Mesenchymal stem cell (in vitro differentiated cells and primary cell): ENCODE measurements around the gene MSI2.

Experiments
- DNase-seq: peaks from one replicate; pipeline ENCODE4 v3.0.0-alpha.2; 2013
- H2AFZ ChIP-seq: one replicate; pipeline ENCODE4 v1.6.1; 2013; ENCODE audit warnings: low read depth, mild to moderate bottlenecking, control low read depth, inconsistent platforms, low read length, moderate library complexity
- H2AK5ac ChIP-seq: 2 replicates; pipeline ENCODE4 v1.6.1; 2013; ENCODE audit warnings: low read length, moderate library complexity, mild to moderate bottlenecking, inconsistent platforms; ENCODE audit not compliant: severe bottlenecking
- H2BK120ac ChIP-seq: one replicate; pipeline ENCODE4 v1.6.1; 2013; ENCODE audit warnings: low read depth, mild to moderate bottlenecking, inconsistent platforms, low read length, moderate library complexity
- H2BK12ac ChIP-seq, 2 experiments: one replicate each; pipeline ENCODE4 v1.6.1; 2013; ENCODE audit warnings: inconsistent platforms in 2 of 2, low read length in 2 of 2, mild to moderate bottlenecking in 2 of 2, moderate library complexity in 2 of 2, control low read depth in 1 of 2
- H2BK15ac ChIP-seq: one replicate; pipeline ENCODE4 v1.6.1; 2013; ENCODE audit warnings: mild to moderate bottlenecking, low read depth, inconsistent platforms; ENCODE audit not compliant: poor library complexity, severe bottlenecking
- H2BK5ac ChIP-seq: 2 replicates; pipeline ENCODE4 v1.6.1; 2013; ENCODE audit warnings: low read depth, mild to moderate bottlenecking, low read length, control low read depth, inconsistent platforms; ENCODE audit not compliant: poor library complexity, severe bottlenecking
- H3K14ac ChIP-seq, 2 experiments: one replicate each; pipeline ENCODE4 v1.6.1; 2013; ENCODE audit warnings: inconsistent platforms in 2 of 2, low read length in 2 of 2, control low read depth in 1 of 2, mild to moderate bottlenecking in 1 of 2, moderate library complexity in 1 of 2
- H3K18ac ChIP-seq, 2 experiments: one replicate each; pipeline ENCODE4 v1.6.1; 2013; ENCODE audit warnings: inconsistent platforms in 2 of 2, low read length in 2 of 2, control low read depth in 1 of 2, low read depth in 1 of 2, mild to moderate bottlenecking in 1 of 2
- H3K23ac ChIP-seq, 2 experiments: one replicate each; pipeline ENCODE4 v1.6.1; 2013; ENCODE audit warnings: inconsistent platforms in 2 of 2, low read length in 2 of 2, mild to moderate bottlenecking in 2 of 2, moderate library complexity in 2 of 2, control low read depth in 1 of 2
- H3K27ac ChIP-seq: 2 replicates; pipeline ENCODE4 v1.5.1; 2013; ENCODE audit warnings: mild to moderate bottlenecking, moderate library complexity, low read length, control low read depth, inconsistent platforms; ENCODE audit not compliant: poor library complexity, severe bottlenecking
- H3K27me3 ChIP-seq, 2 experiments: 2 replicates each; pipeline versions ENCODE4 v1.6.1 to v1.7.0; 2013; ENCODE audit warnings: low read length in 2 of 2, mild to moderate bottlenecking in 2 of 2, moderate library complexity in 2 of 2, control low read depth in 1 of 2, inconsistent platforms in 1 of 2; ENCODE audit not compliant: control insufficient read depth in 1 of 2, insufficient read depth in 1 of 2
- H3K36me3 ChIP-seq, 2 experiments: 2 replicates each; pipeline versions ENCODE4 v1.6.1 to v1.7.0; 2013; ENCODE audit warnings: low read length in 2 of 2, control low read depth in 1 of 2, inconsistent platforms in 1 of 2, low read depth in 1 of 2, mild to moderate bottlenecking in 1 of 2; ENCODE audit not compliant: insufficient read depth in 2 of 2, control insufficient read depth in 1 of 2
- H3K4ac ChIP-seq, 2 experiments: one replicate each; pipeline ENCODE4 v1.6.1; 2013; ENCODE audit warnings: inconsistent platforms in 2 of 2, low read length in 2 of 2, mild to moderate bottlenecking in 2 of 2, moderate library complexity in 2 of 2, control low read depth in 1 of 2, low read depth in 1 of 2
- H3K4me1 ChIP-seq: 2 replicates; pipeline ENCODE4 v1.6.1; 2013; ENCODE audit warnings: low read depth, low read length, control low read depth; ENCODE audit not compliant: control insufficient read depth, insufficient read depth
- H3K4me2 ChIP-seq: 2 replicates; pipeline ENCODE4 v1.6.1; 2013; ENCODE audit warnings: low read length, mild to moderate bottlenecking, inconsistent platforms; ENCODE audit not compliant: poor library complexity, severe bottlenecking
- H3K4me3 ChIP-seq, 2 experiments: 2 replicates each; pipeline versions ENCODE4 v1.5.1 to v1.7.0; 2013; ENCODE audit warnings: low read length in 2 of 2, mild to moderate bottlenecking in 2 of 2, control low read depth in 1 of 2, low read depth in 1 of 2; ENCODE audit not compliant: insufficient read depth in 1 of 2
- H3K79me1 ChIP-seq: replicated peaks from 2 replicates; pipeline ENCODE4 v1.6.1; 2013; ENCODE audit warnings: mild to moderate bottlenecking, control low read depth, low read length, inconsistent platforms; ENCODE audit not compliant: poor library complexity, severe bottlenecking
- H3K9ac ChIP-seq: 2 replicates; pipeline ENCODE4 v1.7.0; 2013; ENCODE audit warnings: mild to moderate bottlenecking, low read length, moderate library complexity
- H3K9me3 ChIP-seq: 2 replicates; pipeline ENCODE4 v1.7.0; 2013; ENCODE audit warnings: mild to moderate bottlenecking, low read length; ENCODE audit not compliant: control insufficient read depth
- H4K8ac ChIP-seq: one replicate; pipeline ENCODE4 v1.6.1; 2013; ENCODE audit warnings: inconsistent platforms, mild to moderate bottlenecking, low read length, moderate library complexity
- H4K91ac ChIP-seq: one replicate; pipeline ENCODE4 v1.6.1; 2013; ENCODE audit warnings: mild to moderate bottlenecking, low read length, inconsistent platforms
- WGBS: methylation state at CpG from one replicate; pipeline ENCODE4 v1.1.7; 2013; ENCODE audit warnings: mixed read lengths; 5-methylcytosine and 5-hydroxymethylcytosine counted together

Gene MSI2

DNA sequence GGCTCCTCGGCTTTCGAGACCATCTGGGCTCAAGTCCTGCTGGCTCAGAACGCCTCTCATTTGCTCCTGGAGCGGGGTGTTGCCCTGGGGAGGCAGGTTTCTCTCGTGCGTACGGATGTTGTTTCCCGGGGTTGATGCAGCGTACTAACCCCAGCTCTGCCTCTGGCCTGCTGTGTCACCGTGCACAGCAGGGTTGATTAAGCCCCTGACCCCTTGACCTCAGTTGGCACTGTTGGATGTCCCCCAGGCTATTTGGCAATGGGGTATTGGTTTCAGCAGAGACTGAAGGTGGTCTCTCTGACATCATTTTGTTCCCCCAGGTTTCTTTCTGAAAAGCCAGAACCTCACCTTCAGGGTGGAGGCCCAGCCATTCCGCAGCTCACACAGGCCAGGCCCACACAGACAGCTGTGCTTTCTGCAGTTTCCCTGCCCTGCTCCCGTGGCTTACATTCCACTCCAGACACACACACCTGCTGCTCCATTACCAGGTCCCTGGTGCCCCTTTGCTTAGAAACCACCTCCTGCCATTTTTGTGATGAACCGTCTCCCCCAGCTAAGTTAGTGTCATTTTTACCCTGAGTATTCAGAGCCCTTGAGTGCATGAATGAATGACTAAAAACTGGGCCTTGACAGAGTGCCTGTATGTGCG lies 255.3 kb downstream of the MSI2 start:
- no peak overlapping the region for H3K14ac ChIP-seq
- 91% methylated on average over 14 of the region's 14 CpGs for WGBS

DNA sequence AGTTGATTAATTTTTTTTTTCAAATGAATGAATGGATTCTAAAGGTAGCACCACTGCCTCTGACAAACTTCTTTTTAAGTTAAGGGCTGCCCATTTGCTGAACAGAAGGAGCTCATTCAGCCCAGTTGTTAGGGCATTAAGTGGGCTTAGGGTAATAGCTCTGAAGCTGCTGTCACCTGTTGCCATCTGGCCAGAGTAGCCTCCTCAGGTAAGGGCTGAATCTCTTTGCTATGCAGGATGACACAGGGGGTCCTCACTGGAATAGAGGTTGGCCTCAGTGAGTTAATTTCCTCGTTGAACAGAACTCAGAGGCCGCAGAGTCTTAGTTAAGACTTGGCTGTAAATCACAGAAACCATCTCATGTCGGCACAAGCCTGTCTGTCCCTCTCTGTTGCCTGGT lies 255.9 kb downstream of the MSI2 start:
- WGBS, result 23% methylated on average over 3 of the region's 3 CpGs
- H2BK15ac ChIP-seq, result no peak overlapping the region
- no peak overlapping the region for H3K9ac ChIP-seq

More for the DNA sequence above, 255.3 kb downstream of the MSI2 start:
- H2BK120ac ChIP-seq, result no peak overlapping the region
- H2BK12ac ChIP-seq, result no peak overlapping the region
- H2AK5ac ChIP-seq, result no peak overlapping the region
- H2AFZ ChIP-seq, result no peak overlapping the region
- no peak overlapping the region for H3K23ac ChIP-seq
- H2BK5ac ChIP-seq, result no peak overlapping the region
- peaks cover 0 to 2% of the 10 kb centered on the region in 2 experiments for H3K36me3 ChIP-seq
- no peak overlapping the region for H3K4me2 ChIP-seq
- no peak overlapping the region for H3K4ac ChIP-seq
- H4K8ac ChIP-seq, result no peak overlapping the region
- no peak overlapping the region for H3K18ac ChIP-seq
- H3K4me1 ChIP-seq, result peaks cover 8% of the 10 kb centered on the region
- no peak for DNase-seq
- no peak overlapping the region for H4K91ac ChIP-seq
- no peak overlapping the region for H2BK15ac ChIP-seq
- no peaks in the 10 kb centered on the region for H3K9me3 ChIP-seq
- peaks cover 39% of the 10 kb centered on the region for H3K79me1 ChIP-seq
- no peak overlapping the region for H3K9ac ChIP-seq
- no peak overlapping the region for H3K4me3 ChIP-seq
- peaks cover 0 to 20% of the 10 kb centered on the region in 2 experiments for H3K27me3 ChIP-seq
- H3K27ac ChIP-seq, result no peak overlapping the region

DNA sequence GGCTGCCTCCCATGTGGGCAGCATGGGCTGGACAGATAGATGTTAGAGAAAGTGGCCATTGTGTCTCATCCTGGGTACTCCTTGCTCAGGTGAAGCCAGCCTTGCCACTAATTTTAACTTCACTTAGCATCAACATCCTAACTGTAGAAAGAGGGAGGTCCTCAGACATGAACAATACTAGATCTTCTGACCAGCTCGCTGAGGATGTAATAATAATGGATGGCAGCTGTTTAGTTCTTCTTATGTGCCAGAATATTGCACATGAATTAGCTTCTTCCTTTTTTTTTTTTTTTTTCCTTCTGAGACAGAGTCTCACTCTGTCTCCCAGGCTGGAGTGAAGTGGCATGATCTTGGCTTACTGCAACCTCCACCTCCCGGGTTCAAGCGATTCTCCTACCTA lies 256.4 kb downstream of the MSI2 start:
- no peak overlapping the region for H2AK5ac ChIP-seq
- peaks cover 47% of the 10 kb centered on the region for H3K79me1 ChIP-seq
- H3K18ac ChIP-seq, result peak overlapping the region; percentile 4 to 45
- H3K23ac ChIP-seq, result no peak overlapping the region
- peak overlapping the region; percentile 87 for H4K91ac ChIP-seq
- H3K27ac ChIP-seq, result no peak overlapping the region
- no peak overlapping the region for H3K9ac ChIP-seq
- no peaks in the 10 kb centered on the region for H3K9me3 ChIP-seq
- no peak overlapping the region for H2BK15ac ChIP-seq
- H3K4me3 ChIP-seq, result no peak overlapping the region
- H3K4ac ChIP-seq, result no peak overlapping the region
- H3K4me1 ChIP-seq, result peaks cover 13% of the 10 kb centered on the region
- H3K36me3 ChIP-seq, result peaks cover 0 to 2% of the 10 kb centered on the region in 2 experiments
- H3K27me3 ChIP-seq, result peaks cover 0 to 22% of the 10 kb centered on the region in 2 experiments
- WGBS, result 97% methylated on average over 2 of the region's 3 CpGs
- H3K4me2 ChIP-seq, result no peak overlapping the region
- H2BK120ac ChIP-seq, result no peak overlapping the region
- H2AFZ ChIP-seq, result no peak overlapping the region
- H4K8ac ChIP-seq, result peak overlapping the region; percentile 52
- H2BK12ac ChIP-seq, result peak overlapping the region; percentile 4 to 95
- no peak for DNase-seq
- no peak overlapping the region for H3K14ac ChIP-seq
- no peak overlapping the region for H2BK5ac ChIP-seq

More for the DNA sequence above, 255.9 kb downstream of the MSI2 start:
- Histone ChIP-seq H4K8ac (peak overlapping the region; percentile 52), H2BK5ac (no peak overlapping the region), H3K4me2 (no peak overlapping the region), H3K14ac (no peak overlapping the region), H2AFZ (no peak overlapping the region), H3K27me3 (peaks cover 0 to 22% of the 10 kb centered on the region in 2 experiments), H2BK12ac (peak overlapping the region; percentile 4 to 95), H2AK5ac (no peak overlapping the region), H3K18ac (peak overlapping the region; percentile 4 to 45), H3K4me1 (peaks cover 9% of the 10 kb centered on the region), H3K4ac (no peak overlapping the region), H3K4me3 (no peak overlapping the region), H3K79me1 (peaks cover 42% of the 10 kb centered on the region), H3K36me3 (peaks cover 0 to 2% of the 10 kb centered on the region in 2 experiments), H3K9me3 (no peaks in the 10 kb centered on the region), H3K23ac (no peak overlapping the region), H2BK120ac (no peak overlapping the region), H3K27ac (no peak overlapping the region), H4K91ac (peak overlapping the region; percentile 87)
- DNase-seq, result no peak

DNA sequence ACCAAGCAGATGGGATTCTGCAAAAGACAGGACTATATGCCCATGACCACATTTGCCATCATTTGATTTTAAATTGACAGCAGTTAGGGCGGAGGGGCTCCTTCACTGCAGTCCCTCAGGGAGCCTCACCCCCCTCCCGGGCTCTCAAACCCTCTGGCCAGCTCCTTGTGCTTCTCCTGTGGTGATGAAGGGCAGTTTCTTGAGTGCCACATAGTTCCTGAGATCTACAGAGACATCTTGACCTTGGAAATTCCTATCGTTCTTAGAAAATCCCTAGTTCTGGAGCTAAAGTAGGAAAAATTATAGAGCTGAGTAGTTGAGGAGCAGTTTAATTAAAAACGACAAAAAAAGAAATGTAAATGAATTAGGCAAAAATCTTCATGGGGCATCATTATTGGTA lies 257.2 kb downstream of the MSI2 start:
- Histone ChIP-seq H3K14ac (no peak overlapping the region), H2AK5ac (no peak overlapping the region)

More for the DNA sequence above, 257.2 kb downstream of the MSI2 start:
- H3K79me1 ChIP-seq, result peaks cover 44% of the 10 kb centered on the region
- H3K27ac ChIP-seq, result no peak overlapping the region
- H3K9me3 ChIP-seq, result no peaks in the 10 kb centered on the region
- H2BK5ac ChIP-seq, result no peak overlapping the region
- whole genome bisulfite sequencing, result 70% methylated on average over 4 of the region's 4 CpGs
- H4K91ac ChIP-seq, result no peak overlapping the region
- peaks cover 0 to 18% of the 10 kb centered on the region in 2 experiments for H3K27me3 ChIP-seq
- no peak overlapping the region for H3K4me3 ChIP-seq
- no peak overlapping the region for H3K4ac ChIP-seq
- H3K36me3 ChIP-seq, result peaks cover 0 to 2% of the 10 kb centered on the region in 2 experiments
- H2BK15ac ChIP-seq, result no peak overlapping the region
- H4K8ac ChIP-seq, result no peak overlapping the region
- H3K4me1 ChIP-seq, result peaks cover 11% of the 10 kb centered on the region
- no peak overlapping the region for H2AFZ ChIP-seq
- peak overlapping the region; percentile 23 to 56 for H3K18ac ChIP-seq
- DNase-seq, result peak; percentile 40
- no peak overlapping the region for H3K4me2 ChIP-seq
- H3K9ac ChIP-seq, result no peak overlapping the region
- no peak overlapping the region for H3K23ac ChIP-seq
- H2BK120ac ChIP-seq, result no peak overlapping the region
- peak overlapping the region in 1 of 2 experiments; percentile 81 for H2BK12ac ChIP-seq
